ENCODE measurements around the gene UBA7. TPM values are rescaled to one million over a fixed set of nuclear protein-coding genes. Genes with fewer than 3 reads are reported as not detected.

UBA7 gene
- total RNA-seq, 1 donor, result 76.7 TPM

GRCh38 chr3:49775538-49775937 lies 38.2 kb downstream of the UBA7 start:
- Histone ChIP-seq H3K9me3 (ENCODE audit: low read depth, low read length) (no peaks in the 10 kb centered on the region), H3K4me3 (ENCODE audit: insufficient read depth, low read length) (no peak overlapping the region), H2AFZ (ENCODE audit: low read length) (no peak overlapping the region), H3K4me1 (ENCODE audit: insufficient read depth, low read length) (peaks cover 5% of the 10 kb centered on the region), H4K20me1 (ENCODE audit: insufficient read depth, low read length) (peaks cover 55% of the 10 kb centered on the region), H3K27ac (ENCODE audit: low read depth, low read length) (no peak overlapping the region), H3K4me2 (ENCODE audit: insufficient read depth, low read length) (no peak overlapping the region), H3K36me3 (ENCODE audit: insufficient read depth, low read length) (peaks cover 30% of the 10 kb centered on the region), H3K27me3 (ENCODE audit: insufficient read depth, low read length) (no peaks in the 10 kb centered on the region), H3K79me2 (ENCODE audit: insufficient read depth, low read length) (peaks cover 91% of the 10 kb centered on the region)
- TF ChIP-seq CTCF (IDR thresholded peaks at IDR 0.05; ENCODE audit: extremely low read depth, low read depth, low read length), result no peak
- DNase-seq (ENCODE audit: insufficient read length, low spot score, missing footprints), result no peak

GRCh38 chr3:49772703-49773102 lies 41.0 kb downstream of the UBA7 start:
- peaks cover 48% of the 10 kb centered on the region for H4K20me1 ChIP-seq (ENCODE audit: insufficient read depth, low read length)

GRCh38 chr3:49771340-49771938 lies 42.3 kb downstream of the UBA7 start:
- Histone ChIP-seq H3K4me2 (ENCODE audit: insufficient read depth, low read length) (no peak overlapping the region), H4K20me1 (ENCODE audit: insufficient read depth, low read length) (peaks cover 52% of the 10 kb centered on the region), H3K27me3 (ENCODE audit: insufficient read depth, low read length) (no peaks in the 10 kb centered on the region), H3K27ac (ENCODE audit: low read depth, low read length) (no peak overlapping the region), H3K9me3 (ENCODE audit: low read depth, low read length) (no peaks in the 10 kb centered on the region), H2AFZ (ENCODE audit: low read length) (no peak overlapping the region), H3K4me3 (ENCODE audit: insufficient read depth, low read length) (no peak overlapping the region), H3K4me1 (ENCODE audit: insufficient read depth, low read length) (no peaks in the 10 kb centered on the region), H3K36me3 (ENCODE audit: insufficient read depth, low read length) (peaks cover 11% of the 10 kb centered on the region), H3K79me2 (ENCODE audit: insufficient read depth, low read length) (peaks cover 92% of the 10 kb centered on the region)
- TF ChIP-seq CTCF (IDR thresholded peaks at IDR 0.05; ENCODE audit: extremely low read depth, low read depth, low read length), result no peak
- no peak for DNase-seq (ENCODE audit: insufficient read length, low spot score, missing footprints)

More at GRCh38 chr3:49772703-49773102, 41.0 kb downstream of the UBA7 start:
- TF ChIP-seq CTCF (IDR thresholded peaks at IDR 0.05; ENCODE audit: extremely low read depth, low read depth, low read length), result no peak
- peaks cover 21% of the 10 kb centered on the region for H3K36me3 ChIP-seq (ENCODE audit: insufficient read depth, low read length)
- no peak overlapping the region for H2AFZ ChIP-seq (ENCODE audit: low read length)
- no peak for DNase-seq (ENCODE audit: insufficient read length, low spot score, missing footprints)
- H3K4me2 ChIP-seq (ENCODE audit: insufficient read depth, low read length), result no peak overlapping the region
- no peak overlapping the region for H3K4me3 ChIP-seq (ENCODE audit: insufficient read depth, low read length)
- H3K9me3 ChIP-seq (ENCODE audit: low read depth, low read length), result no peaks in the 10 kb centered on the region
- peaks cover 91% of the 10 kb centered on the region for H3K79me2 ChIP-seq (ENCODE audit: insufficient read depth, low read length)
- H3K27me3 ChIP-seq (ENCODE audit: insufficient read depth, low read length), result no peaks in the 10 kb centered on the region
- no peaks in the 10 kb centered on the region for H3K4me1 ChIP-seq (ENCODE audit: insufficient read depth, low read length)
- no peak overlapping the region for H3K27ac ChIP-seq (ENCODE audit: low read depth, low read length)

- no peak overlapping the region for H2AFZ ChIP-seq (ENCODE audit: low read length)
- DNase-seq (ENCODE audit: insufficient read length, low spot score, missing footprints), result no peak
- no peak overlapping the region for H3K4me3 ChIP-seq (ENCODE audit: insufficient read depth, low read length)
- peaks cover 92% of the 10 kb centered on the region for H3K79me2 ChIP-seq (ENCODE audit: insufficient read depth, low read length)
- no peak overlapping the region for H3K27ac ChIP-seq (ENCODE audit: low read depth, low read length)
- no peaks in the 10 kb centered on the region for H3K27me3 ChIP-seq (ENCODE audit: insufficient read depth, low read length)
- H3K4me2 ChIP-seq (ENCODE audit: insufficient read depth, low read length), result no peak overlapping the region
- H3K36me3 ChIP-seq (ENCODE audit: insufficient read depth, low read length), result peaks cover under 1% of the 10 kb centered on the region
- H3K4me1 ChIP-seq (ENCODE audit: insufficient read depth, low read length), result no peaks in the 10 kb centered on the region
- no peak for TF ChIP-seq CTCF (IDR thresholded peaks at IDR 0.05; ENCODE audit: extremely low read depth, low read depth, low read length)
- H3K9me3 ChIP-seq (ENCODE audit: low read depth, low read length), result no peaks in the 10 kb centered on the region
- H4K20me1 ChIP-seq (ENCODE audit: insufficient read depth, low read length), result peaks cover 40% of the 10 kb centered on the region
Observed at GRCh38 chr3:49769926-49770325, 43.8 kb downstream of the UBA7 start.
